NCI-H128 (cell line): ENCODE measurements around the gene HYAL1.
A peak's percentile ranks its signal among the peaks of the same experiment; 100 is the strongest.

ENCODE experiments used
- DNase-seq: peaks from one replicate; lab custom pipeline; 2025; ENCODE audit not compliant: unreplicated experiment; lab: John Stamatoyannopoulos, UW

The HYAL1 gene, protein sequence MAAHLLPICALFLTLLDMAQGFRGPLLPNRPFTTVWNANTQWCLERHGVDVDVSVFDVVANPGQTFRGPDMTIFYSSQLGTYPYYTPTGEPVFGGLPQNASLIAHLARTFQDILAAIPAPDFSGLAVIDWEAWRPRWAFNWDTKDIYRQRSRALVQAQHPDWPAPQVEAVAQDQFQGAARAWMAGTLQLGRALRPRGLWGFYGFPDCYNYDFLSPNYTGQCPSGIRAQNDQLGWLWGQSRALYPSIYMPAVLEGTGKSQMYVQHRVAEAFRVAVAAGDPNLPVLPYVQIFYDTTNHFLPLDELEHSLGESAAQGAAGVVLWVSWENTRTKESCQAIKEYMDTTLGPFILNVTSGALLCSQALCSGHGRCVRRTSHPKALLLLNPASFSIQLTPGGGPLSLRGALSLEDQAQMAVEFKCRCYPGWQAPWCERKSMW

DNA sequence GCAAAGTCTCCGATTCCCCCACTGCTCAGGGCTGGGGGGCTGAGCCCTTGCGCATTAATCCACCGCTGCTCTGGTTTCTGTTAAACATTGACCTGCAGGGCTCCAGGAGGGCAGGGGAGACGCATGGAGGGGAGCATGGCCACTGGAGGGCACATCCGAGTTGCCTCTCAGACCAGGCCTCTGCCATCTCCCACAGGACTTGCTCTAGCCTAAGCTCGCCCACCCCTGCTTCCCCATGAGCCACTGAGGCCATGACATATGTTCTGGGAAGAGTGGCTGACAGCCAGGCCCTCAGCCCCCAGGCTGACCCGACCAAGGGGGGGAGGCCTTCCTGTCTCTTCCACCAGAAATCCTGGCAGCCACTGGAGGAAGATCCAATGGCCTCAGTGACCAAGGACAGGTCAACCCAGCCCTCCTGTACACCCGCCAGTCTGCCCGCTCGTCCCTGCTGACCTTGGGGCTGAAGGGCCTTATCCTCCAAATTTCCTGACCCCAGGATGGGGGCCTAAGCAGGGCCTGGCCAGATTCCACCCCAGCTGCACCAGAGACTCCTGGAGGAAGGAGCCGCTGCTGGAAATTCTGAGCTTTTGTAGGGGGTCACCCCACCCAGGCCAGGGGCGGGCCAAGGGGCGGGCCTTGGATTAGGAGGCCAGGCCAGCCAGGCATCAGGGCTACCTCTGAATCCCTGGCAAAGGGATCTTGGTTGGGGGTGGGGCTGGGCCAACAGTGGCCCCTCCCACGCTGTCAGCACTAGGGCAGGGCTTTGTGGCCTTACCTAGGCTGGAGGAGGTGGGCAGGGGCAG is at the start of gene HYAL1:
Gene HYAL1, minus strand, starts transcription at position 562 of the 803 bp plus-strand sequence. CDS start 618 bp downstream, outside the sequence.
- DNase-seq: no peak

DNA sequence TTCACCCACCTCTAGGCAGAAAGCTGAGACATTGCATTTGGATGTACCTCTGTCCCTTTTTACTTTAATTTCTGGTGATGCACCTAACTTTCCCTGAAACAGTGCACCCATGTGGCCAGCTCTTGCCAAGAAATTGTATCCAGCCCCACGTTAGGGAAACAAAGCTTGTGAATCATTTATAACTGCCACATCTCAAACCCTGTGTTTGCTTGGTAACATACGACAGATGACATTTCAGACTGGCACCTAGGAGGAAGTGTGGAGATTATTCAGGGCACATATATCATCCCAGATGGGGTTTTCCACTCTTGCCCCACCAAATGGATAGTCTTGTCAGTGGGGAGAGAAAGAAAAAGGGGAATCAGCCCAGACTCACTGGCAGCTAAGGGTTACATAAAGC is 49.4 kb upstream of the HYAL1 start:
- no peak for DNase-seq

DNA sequence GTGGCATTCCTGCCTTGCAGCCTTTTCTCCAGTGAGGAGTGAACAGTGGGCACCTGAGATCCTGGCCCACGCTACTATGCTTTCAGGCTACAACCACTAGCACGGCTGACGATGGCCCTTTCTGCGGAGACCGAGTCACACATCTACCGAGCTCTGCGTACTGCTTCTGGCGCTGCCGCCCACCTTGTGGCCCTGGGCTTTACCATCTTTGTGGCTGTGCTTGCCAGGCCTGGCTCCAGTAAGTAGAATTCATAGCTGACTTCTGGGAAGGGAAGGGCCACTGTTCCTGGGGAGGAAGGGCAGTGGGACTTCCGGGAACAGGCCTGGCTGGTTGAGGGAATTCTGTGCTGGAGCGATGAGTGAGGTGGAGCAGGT is 47.9 kb upstream of the HYAL1 start:
- DNase-seq: no peak

DNA sequence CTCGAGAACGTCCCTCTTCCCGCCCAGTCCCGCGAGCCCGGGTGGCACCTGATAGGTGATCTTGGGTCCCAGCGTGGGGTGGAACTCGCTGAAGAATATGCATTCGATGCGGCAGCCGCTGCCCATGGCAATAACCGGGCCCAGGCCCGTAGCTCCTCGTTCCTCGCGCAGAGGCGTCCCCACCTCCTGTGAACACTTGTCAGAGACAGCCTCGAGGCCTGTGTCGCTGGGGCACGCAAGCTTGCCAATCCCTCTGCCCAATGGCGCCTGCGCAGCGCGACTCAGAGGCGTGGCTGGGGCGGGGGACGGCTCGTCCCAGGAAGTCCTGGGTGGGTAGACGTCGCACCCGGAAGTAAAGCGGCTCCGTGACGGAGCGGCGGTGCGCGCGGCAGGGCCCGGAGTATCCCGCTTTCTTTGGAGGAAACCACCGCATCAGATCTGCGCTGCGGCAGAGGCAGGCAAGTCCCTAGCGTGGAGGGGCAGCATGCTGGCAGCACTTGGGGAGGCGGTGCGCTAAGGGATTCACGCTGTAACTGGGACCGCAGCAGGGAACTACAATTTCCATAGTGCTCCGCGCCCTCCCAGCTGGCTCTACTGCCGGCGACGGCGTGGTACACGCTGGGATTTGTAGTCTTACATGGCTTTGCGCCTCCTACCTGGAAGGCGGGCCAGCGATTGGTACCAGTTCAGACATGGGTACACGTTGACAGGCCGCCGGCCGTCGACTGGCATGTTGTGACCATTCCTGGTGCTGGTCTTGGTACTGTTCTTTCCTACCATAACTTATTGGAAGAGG is 47.4 kb upstream of the HYAL1 start, which contains the start of the genes CYB561D2 and NPRL2:
Gene CYB561D2, plus strand, starts transcription at position 336 of the 796 bp plus-strand sequence. CDS start 572 bp downstream, outside the sequence.
Gene NPRL2, minus strand, starts transcription at position 249 of the 796 bp plus-strand sequence. Its CDS starts 123 bp downstream, at position 126.
- DNase-seq: peak; percentile 81

DNA sequence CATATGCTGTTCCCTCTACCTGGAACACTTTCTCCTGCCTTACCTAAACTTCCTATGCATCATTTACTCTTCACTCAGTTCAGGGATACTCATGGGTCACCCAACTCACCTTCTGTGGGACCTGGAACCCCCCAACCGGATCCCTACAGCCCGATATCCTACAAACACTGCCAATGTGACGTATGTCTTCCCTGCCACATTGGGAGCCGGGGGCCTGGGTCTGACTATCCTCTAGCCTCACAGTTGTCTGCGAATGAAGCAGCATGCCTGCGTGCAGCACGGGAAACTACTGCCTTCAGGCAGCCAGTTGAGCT is 46.8 kb upstream of the HYAL1 start:
- no peak for DNase-seq

DNA sequence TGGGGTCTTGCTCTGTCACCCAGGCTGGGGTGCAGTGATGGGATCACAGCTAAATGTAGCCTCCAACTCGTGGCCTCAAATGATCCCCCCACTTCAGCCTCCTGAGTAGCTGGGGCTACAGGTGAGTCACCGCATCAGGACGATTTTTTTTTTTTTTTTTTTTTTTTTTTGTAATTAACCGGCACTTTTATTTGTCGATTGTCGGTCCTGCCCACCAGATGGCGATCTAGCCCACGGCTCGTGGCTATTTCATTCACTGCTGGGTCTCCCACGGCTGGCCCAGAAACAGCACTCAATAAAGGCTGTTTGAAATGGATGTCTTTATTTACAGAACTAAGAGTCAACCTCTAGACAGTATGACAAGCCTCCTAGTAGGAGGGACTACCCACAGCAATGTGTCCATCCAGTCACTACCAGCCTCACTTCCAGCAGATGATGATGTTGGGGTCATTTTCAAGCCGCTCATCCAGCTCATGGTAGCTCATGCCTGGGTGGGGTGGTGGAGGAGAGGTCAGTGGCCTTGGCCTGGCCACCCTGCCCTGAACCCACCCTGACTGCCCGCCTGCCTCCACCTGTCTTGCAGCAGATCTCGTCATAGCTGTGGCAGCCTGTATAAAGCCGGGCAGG is 43.9 kb upstream of the HYAL1 start:
- DNase-seq: peak; percentile 66

DNA sequence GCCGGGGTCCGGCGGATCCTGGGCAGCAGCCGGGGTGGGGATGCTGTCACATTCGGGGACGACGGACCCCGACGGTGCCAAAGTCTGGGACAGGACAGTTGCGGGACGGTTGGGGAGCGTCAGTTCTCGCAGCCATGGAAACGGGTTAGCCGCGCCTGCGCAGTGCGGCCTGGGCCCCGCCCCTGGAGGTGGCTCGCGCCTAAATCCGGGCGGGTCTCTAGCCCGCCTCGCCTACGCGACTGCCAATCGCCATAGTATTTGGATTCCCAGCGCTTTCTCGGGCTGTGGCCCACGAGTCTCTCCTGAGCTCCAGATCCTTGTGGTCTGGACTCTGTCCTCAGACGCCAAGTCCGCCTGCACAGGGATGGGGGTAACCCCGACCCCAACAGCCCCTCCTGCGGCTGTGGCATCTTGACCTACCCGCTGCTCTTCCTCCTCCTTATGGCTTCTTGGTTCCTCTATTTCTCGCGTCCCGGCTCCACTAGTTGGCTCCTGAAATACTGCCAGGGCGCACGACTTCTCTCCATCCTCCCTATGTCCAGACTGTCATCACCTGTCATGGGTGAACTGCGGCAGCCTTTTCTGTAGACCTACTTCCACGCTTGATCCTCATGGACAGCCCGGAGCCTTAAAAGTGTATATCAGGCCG is 42.3 kb upstream of the HYAL1 start, which contains the start of gene ZMYND10:
Gene ZMYND10, minus strand, starts transcription at position 147 of the 649 bp plus-strand sequence. CDS start 153 bp downstream, outside the sequence.
- DNase-seq: no peak

DNA sequence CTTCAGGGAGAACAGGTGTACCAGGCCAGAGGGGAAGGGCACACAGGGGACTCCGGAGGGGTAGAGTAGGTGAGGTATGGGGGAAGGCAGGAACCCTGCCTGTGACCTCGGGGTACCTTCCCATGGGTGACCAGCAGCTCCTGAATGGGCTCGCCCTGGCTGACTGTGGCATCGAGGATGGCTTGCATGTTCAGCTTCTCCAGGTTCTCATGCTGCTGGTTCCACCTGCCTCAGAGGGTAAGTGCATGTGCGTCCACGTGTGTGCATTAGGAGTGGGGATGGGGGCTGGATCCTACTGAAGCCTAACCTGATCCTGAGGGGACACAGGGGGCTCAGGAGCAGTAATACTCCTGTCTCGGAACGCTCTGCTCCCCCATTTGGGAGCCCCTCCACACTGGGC is 41.6 kb upstream of the HYAL1 start:
- no peak for DNase-seq

DNA sequence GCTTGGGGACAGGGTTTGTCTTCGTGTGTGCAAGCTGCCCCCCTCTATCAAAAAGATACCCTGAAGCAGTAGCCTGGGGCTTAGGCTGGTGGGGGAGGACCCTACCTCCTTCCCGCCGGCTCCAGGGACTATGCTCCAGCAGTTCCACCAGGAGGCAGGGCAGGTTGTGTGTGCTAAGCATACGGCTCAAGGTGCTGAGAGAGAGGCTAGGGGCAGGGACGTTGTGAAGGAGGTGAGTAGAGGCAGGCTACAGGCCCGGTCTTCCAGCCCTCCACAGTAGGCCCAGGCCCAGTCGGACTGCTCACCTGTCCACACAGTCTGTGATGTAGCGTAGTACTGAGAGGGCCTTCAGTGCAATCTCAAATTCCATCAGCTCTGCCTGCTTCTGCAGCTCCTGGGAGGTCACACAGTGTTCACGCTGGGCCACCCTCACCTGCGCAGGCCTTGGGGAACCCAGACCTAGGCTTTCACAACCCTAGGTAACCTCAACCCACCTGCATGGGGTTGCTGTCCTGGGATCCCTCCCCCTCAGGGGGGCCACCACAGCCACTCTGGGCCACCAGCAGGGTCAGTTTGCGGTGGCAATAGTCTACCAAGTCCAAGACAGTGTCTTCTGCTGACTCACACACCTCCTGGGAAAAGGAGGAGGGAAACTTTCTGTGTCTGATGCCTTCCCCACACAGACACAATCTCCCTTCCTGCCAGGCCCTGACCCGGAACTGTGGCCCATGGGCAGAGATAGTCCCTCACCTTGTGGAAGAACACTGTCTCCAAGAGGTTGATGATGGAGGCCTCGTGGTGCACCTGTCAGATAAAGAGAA is 39.6 kb upstream of the HYAL1 start:
- no peak for DNase-seq

DNA sequence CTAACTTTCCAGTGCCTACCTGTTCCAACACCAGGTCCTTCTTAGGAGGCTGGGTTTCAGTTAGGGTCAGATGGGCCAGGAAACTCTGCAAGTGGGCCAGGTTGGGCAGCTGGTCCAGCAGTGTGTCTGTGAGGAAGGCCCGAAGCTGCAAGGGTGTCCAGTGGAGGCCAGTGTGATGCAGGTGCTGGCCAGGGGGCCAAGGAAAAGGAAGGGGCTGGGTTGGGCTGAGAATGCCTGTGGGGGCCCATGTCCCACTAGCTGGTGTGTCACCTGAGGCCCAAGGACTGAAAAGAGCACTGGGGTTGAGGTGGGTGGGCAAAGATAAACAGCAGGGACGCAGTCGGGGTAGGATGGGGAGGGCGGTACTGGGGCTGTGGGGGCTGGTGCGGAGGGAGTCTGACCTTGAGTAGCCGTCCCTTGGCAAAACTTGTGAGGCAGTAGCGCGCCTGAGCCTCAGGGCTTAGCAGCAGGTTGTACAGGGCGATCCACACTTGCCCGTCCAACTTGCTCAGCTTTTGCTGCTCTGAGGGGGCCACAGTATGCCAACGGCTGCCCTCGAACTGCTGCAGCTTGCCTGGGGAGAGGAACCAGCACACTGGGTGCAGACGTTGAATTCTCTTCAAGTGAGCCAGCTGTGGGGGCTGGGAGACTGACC is 38.7 kb upstream of the HYAL1 start:
- no peak for DNase-seq

DNA sequence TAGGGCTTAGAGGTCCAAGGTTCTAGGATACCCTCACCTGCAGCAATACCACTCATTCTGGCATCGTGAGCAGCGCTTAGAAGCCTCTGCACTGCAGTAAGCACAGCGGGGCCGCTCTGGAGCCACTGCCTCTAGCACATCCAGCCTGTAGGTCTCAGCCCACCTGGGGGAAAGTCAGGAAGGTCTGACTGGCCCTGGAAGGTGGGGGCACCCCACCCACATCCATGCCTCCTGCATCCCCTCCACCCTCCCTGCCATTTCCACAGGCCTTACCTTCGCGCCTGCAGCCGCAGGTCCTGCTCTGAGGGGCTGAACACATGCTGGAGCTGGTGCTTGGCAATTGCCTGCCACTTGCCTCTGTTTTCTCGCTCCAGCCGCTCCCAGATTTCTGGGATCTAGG is 38.2 kb upstream of the HYAL1 start:
- DNase-seq: no peak

DNA sequence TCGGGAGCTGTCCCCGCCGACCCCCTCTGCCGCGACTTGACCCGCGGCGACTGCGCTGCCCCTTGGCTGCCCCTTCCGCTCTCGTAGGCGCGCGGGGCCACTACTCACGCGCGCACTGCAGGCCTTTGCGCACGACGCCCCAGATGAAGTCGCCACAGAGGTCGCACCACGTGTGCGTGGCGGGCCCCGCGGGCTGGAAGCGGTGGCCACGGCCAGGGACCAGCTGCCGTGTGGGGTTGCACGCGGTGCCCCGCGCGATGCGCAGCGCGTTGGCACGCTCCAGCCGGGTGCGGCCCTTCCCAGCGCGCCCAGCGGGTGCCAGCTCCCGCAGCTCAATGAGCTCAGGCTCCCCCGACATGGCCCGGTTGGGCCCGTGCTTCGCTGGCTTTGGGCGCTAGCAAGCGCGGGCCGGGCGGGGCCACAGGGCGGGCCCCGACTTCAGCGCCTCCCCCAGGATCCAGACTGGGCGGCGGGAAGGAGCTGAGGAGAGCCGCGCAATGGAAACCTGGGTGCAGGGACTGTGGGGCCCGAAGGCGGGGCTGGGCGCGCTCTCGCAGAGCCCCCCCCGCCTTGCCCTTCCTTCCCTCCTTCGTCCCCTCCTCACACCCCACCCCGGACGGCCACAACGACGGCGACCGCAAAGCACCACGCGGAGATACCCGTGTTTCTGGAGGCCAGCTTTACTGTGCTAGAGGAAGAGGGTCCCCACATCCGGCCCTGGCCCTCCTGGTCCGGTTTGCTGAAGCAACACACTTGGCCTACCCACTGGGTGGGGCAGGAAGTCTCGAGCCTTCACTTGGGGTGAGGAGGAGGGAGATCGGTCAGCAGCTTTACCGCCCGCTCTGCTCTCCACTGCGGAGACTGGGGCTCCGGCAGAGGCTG is 37.3 kb upstream of the HYAL1 start, which contains the start of gene RASSF1:
Gene RASSF1, minus strand, starts transcription at position 389 of the 882 bp plus-strand sequence. Its CDS starts 31 bp downstream, at position 358.
- no peak for DNase-seq

DNA sequence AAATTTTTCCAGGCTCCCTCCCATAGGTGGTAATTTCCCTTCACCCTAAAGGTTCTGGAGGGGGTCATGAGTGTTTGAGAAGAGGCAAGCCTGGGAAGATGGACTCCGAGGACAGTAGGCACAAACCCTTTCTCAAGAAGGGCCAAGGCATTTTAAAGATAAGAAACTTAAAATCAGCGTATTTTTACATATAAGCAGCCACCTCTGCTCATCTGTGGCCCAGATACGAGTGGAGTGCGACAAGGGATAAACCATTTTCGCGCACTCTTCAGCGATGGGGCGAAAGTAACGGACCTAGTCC is 36.7 kb upstream of the HYAL1 start:
- no peak for DNase-seq

DNA sequence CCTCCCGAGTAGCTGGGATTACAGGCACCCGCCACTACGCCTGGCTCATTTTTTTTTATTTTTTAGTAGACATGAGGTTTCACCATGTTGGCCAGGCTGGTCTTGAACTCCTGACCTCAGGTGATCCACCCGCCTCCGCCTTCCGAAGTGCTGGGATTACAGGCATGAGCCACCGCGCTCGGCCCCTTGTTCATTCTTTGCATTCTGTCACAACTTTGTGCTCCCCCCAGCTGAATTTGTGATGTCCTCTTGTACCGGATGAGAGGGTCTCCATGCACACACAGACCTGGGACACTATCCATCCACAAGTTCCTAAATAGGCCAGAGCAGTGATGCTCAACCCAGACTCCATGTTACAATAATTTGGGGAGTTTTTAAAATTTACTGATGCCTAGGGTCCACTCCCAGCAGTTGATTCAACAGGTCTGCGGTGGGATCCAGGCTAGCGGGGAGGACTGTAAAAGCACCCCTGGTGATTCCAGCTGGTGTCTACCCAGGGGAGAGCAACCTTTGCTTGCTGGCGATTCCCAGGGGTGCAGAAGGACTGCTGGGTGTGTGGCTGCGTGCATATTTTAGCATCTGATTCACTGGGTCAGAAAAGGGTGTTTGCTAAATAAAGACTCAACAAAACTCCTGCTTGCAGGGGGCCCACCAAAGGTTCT is 36.2 kb upstream of the HYAL1 start:
- DNase-seq: no peak

DNA sequence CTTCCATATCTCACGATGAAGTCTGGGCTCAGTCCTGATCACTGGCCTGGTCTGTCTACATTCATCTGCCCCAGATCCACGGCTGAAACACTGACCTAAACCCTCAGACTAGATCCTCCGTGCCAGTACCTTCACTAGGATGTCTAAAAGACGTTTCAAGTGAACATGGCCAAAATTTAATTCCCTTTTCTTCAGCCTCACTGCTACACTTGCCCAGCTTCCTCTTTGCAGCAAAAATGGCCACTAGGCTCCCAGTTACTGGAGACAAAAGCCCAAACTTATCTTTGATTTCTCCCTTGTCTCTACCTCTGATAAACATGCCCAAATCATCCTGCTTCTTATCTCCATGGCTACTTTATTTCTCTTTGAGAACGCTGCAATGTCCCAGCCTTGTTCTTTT is 35.6 kb upstream of the HYAL1 start:
- DNase-seq: no peak

DNA sequence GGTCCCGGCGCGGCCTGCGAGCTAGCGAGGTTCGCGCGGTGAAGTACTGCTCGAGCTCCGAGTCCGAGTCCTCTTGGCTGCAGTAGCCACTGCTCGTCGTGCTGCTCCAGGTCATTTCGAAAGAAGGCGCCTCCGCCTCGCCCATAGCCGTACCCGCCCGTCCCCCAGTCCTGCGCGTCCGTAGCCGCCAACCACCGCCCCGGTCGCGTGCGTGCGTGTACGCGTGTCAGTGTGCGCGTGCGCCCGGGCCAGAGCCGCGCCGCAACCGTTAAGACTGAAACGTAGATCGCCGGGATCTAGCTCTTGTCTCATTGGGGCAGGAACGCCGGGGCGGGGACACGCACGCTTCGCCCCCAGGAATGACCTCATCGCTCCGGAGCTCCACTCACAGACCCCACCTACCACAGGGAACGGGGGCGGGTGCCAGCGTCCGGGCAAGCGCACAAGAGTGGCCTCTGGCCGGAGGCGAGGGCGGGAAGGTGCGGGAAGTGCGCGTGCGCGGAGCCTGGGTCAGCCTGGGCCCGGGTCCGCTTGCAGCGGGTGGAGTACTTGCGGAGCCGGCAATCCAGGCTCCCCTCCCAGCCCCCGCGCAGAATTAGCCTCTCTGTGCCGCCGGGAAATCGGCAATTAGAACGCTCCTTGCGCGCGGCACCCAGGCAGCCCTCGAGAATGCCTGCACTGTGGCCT is 33.9 kb upstream of the HYAL1 start:
- DNase-seq: peak; percentile 90
